ENCODE results near the gene THADA. TPM values are rescaled to one million over a fixed set of nuclear protein-coding genes. Genes with fewer than 3 reads are reported as not detected.

THADA gene
- total RNA-seq, 1 experiment from 2014 or later: 27.5 TPM

DNA sequence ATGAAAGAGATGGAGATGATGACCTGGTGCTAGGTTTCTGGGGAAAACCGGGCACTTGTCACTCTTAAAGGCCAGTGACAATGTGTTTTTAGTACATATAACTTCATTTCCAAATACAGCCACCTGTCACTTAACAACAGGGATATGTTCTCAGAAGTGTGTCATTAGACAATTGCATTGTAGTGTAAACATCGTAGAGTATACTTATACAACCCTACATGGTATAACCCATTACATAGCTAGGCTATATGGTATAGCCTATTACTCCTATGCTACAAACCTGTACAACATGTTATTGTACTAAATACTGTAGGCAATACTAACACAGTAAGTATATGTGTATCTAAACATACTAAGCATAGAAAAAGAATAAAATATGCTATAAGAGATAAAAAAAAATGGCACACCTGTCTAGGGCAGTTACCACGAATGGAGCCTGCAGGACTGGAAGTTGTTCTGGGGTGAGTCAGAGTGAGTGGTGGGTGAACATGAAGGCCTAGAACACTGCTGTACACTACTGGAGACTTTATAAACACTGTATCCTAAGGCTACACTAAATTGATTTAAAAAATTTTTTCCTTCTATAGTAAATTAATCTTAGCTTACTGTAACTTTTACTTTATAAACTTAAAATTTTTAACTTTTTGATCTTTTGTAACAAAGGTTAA, 123.2 kb downstream of the THADA start (continued):
- TF ChIP-seq, protein P1, sequence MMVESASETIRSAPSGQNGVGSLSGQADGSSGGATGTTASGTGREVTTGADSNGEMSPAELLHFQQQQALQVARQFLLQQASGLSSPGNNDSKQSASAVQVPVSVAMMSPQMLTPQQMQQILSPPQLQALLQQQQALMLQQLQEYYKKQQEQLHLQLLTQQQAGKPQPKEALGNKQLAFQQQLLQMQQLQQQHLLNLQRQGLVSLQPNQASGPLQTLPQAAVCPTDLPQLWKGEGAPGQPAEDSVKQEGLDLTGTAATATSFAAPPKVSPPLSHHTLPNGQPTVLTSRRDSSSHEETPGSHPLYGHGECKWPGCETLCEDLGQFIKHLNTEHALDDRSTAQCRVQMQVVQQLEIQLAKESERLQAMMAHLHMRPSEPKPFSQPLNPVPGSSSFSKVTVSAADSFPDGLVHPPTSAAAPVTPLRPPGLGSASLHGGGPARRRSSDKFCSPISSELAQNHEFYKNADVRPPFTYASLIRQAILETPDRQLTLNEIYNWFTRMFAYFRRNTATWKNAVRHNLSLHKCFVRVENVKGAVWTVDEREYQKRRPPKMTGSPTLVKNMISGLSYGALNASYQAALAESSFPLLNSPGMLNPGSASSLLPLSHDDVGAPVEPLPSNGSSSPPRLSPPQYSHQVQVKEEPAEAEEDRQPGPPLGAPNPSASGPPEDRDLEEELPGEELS (CRISPR knock-in tag; IDR thresholded peaks at IDR 0.05): no peak
- TF ChIP-seq USF2 (CRISPR knock-in tag; IDR thresholded peaks at IDR 0.05) (no peak), TEAD4 (CRISPR knock-in tag; IDR thresholded peaks at IDR 0.05) (no peak), NR2C2 (CRISPR knock-in tag; IDR thresholded peaks at IDR 0.05) (no peak), IRF1 (CRISPR knock-in tag; IDR thresholded peaks at IDR 0.05) (no peak), FOXP1 (CRISPR knock-in tag; IDR thresholded peaks at IDR 0.05; ENCODE audit: borderline replicate concordance) (no peak), IRF2 (CRISPR knock-in tag; IDR thresholded peaks at IDR 0.05; ENCODE audit: borderline replicate concordance, low read depth) (no peak), RORB (CRISPR knock-in tag; IDR thresholded peaks at IDR 0.05) (no peak), SMAD3 (CRISPR knock-in tag; IDR thresholded peaks at IDR 0.05; ENCODE audit: borderline replicate concordance) (no peak), ESRRA (CRISPR knock-in tag; IDR thresholded peaks at IDR 0.05; ENCODE audit: borderline replicate concordance) (no peak), ZNF317 (CRISPR knock-in tag; IDR thresholded peaks at IDR 0.05; ENCODE audit: borderline replicate concordance, low read depth) (no peak)
- TF ChIP-seq, protein P2, sequence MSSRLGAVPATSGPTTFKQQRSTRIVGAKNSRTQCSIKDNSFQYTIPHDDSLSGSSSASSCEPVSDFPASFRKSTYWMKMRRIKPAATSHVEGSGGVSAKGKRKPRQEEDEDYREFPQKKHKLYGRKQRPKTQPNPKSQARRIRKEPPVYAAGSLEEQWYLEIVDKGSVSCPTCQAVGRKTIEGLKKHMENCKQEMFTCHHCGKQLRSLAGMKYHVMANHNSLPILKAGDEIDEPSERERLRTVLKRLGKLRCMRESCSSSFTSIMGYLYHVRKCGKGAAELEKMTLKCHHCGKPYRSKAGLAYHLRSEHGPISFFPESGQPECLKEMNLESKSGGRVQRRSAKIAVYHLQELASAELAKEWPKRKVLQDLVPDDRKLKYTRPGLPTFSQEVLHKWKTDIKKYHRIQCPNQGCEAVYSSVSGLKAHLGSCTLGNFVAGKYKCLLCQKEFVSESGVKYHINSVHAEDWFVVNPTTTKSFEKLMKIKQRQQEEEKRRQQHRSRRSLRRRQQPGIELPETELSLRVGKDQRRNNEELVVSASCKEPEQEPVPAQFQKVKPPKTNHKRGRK (CRISPR knock-in tag; IDR thresholded peaks at IDR 0.05; ENCODE audit: borderline replicate concordance): no peak
- TF ChIP-seq, protein P3, sequence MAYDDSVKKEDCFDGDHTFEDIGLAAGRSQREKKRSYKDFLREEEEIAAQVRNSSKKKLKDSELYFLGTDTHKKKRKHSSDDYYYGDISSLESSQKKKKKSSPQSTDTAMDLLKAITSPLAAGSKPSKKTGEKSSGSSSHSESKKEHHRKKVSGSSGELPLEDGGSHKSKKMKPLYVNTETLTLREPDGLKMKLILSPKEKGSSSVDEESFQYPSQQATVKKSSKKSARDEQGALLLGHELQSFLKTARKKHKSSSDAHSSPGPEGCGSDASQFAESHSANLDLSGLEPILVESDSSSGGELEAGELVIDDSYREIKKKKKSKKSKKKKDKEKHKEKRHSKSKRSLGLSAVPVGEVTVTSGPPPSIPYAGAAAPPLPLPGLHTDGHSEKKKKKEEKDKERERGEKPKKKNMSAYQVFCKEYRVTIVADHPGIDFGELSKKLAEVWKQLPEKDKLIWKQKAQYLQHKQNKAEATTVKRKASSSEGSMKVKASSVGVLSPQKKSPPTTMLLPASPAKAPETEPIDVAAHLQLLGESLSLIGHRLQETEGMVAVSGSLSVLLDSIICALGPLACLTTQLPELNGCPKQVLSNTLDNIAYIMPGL (CRISPR knock-in tag; IDR thresholded peaks at IDR 0.05): no peak

DNA sequence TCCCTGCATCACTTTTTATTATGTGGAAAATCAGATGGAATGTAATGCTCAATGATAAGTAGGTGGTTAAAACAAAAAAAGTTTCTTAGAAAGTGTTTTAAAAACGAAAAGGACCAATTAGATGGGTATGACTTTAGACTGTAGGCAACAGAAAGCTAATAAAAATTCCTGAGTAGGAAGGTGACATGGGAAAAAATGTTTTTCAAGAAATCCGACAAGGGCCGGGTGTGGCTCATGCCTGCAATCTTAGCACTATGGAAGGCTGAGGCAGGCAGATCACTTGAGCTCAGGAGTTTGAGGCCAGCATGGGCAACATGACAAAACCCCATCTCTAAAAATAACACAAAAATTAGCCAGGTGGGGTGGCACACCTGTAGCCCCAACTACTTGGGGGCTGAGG, 126.1 kb downstream of the THADA start:
- Mint-ChIP-seq H3K27ac (no peak overlapping the region), H3K4me3 (no peak overlapping the region), H3K36me3 (no peaks in the 10 kb centered on the region), H3K4me1 (peaks cover 13% of the 10 kb centered on the region), H3K9me3 (peaks cover 4% of the 10 kb centered on the region; the same call in 1 of the 2 replicates), H3K27me3 (ENCODE audit: low read depth) (no peaks in the 10 kb centered on the region)
- CTCF ChIA-PET: no interaction called here
- DNase-seq (ENCODE audit: low spot score) (no peak), ATAC-seq (no peak)
- POLR2A ChIA-PET: no interaction called here
- no peak for TF ChIP-seq CBFB (CRISPR knock-in tag; IDR thresholded peaks at IDR 0.05; ENCODE audit: low read depth)
- no peak for TF ChIP-seq NFATC4 (CRISPR knock-in tag; IDR thresholded peaks at IDR 0.05)
- TF ChIP-seq STAT6 (CRISPR knock-in tag; conservative IDR thresholded peaks at IDR 0.05; ENCODE audit: low read depth): no peak
- TF ChIP-seq, protein P4, sequence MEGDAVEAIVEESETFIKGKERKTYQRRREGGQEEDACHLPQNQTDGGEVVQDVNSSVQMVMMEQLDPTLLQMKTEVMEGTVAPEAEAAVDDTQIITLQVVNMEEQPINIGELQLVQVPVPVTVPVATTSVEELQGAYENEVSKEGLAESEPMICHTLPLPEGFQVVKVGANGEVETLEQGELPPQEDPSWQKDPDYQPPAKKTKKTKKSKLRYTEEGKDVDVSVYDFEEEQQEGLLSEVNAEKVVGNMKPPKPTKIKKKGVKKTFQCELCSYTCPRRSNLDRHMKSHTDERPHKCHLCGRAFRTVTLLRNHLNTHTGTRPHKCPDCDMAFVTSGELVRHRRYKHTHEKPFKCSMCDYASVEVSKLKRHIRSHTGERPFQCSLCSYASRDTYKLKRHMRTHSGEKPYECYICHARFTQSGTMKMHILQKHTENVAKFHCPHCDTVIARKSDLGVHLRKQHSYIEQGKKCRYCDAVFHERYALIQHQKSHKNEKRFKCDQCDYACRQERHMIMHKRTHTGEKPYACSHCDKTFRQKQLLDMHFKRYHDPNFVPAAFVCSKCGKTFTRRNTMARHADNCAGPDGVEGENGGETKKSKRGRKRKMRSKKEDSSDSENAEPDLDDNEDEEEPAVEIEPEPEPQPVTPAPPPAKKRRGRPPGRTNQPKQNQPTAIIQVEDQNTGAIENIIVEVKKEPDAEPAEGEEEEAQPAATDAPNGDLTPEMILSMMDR (IDR thresholded peaks at IDR 0.05): no peak
- TF ChIP-seq ESRRA (CRISPR knock-in tag; IDR thresholded peaks at IDR 0.05; ENCODE audit: borderline replicate concordance): no peak
- TF ChIP-seq AR (CRISPR knock-in tag; IDR thresholded peaks at IDR 0.05): no peak
- TF ChIP-seq, protein P5, sequence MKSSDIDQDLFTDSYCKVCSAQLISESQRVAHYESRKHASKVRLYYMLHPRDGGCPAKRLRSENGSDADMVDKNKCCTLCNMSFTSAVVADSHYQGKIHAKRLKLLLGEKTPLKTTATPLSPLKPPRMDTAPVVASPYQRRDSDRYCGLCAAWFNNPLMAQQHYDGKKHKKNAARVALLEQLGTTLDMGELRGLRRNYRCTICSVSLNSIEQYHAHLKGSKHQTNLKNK (CRISPR knock-in tag; IDR thresholded peaks at IDR 0.05): no peak
- no peak for TF ChIP-seq SMAD4 (CRISPR knock-in tag; IDR thresholded peaks at IDR 0.05)
